GM21619 (cell line): Measurements from ENCODE around the gene MAPKAP1.

Experiments used
- ATAC-seq: cut with Tn5 transposase; IDR thresholded peaks from one replicate; pipeline ENCODE4 v1.9.1; 2021; ENCODE audit not compliant: unreplicated experiment

Gene MAPKAP1

DNA sequence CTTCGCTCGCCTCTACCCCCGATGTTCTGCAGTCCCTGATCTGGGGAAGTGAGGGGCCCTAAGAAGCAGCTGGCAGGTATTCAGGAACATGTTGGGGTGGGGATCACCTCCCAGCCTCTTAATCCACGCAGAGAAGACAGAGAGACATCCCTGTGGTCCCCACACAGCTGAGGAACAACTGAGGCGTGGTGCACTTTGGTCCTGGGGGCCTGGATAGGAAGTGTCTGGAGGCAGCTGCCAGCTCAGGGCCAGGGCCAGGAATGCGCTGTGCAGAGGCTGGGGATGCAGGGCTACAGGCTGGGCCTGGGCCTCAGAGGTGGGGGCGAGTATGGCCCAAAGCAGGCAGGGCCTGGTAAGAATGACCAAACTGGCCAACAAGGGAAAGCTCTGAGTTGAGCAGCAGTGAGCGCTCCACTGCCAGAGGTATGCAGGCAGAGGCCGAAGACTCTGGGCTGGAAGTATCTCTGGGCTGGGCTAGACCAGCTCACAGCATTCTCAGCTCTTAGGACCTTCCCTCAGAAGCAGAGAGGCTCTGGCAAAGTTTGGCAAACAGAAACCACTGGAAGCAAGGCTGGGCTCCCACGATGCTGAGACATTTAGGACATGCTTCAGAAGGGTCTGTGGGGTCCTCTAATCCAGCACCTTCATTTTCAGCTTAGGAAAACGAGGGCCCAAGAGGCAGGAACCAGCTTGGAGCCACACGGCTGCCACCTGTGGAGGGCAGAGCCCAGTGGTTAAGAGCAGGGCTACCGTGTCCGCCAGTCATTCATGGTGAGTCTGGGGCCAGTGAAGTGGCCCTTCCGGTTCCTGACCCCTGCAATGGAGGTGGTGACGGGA lies 271.0 kb downstream of the MAPKAP1 start:
- ATAC-seq = no peak

- ATAC-seq = no peak
Observed at GRCh38 chr9:125434986-125435775, 271.8 kb downstream of the MAPKAP1 start.

GRCh38 chr9:125433461-125434011 lies 273.5 kb downstream of the MAPKAP1 start:
- no peak for ATAC-seq

- ATAC-seq = no peak
Observed at GRCh38 chr9:125432715-125433385, 274.2 kb downstream of the MAPKAP1 start.

DNA sequence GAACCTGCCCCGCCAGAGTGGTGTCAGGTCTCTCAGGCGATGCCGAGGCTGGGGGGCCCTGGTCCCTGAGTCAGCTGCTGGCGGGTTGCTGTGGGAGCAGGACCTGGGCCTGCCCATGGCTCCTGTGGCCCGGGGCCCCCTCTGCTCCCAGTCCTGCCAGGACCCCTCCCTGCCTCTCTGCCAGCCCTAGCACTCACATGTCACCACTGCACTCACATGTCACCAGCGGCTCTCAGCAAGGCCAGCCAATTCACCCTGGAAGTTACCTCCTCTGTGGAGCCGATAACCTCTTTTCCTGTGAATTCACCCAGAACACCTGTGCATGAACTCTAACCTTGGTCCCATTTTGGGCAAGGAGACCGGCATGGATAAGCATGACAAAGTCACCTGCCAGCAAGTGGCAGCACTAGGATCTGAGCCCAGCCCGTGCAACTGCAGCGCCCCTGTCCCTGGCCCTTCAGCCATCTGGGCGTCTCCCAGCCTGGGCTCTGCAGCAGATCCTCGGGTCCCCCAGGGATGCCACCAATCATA lies 275.2 kb downstream of the MAPKAP1 start:
- ATAC-seq = no peak

DNA sequence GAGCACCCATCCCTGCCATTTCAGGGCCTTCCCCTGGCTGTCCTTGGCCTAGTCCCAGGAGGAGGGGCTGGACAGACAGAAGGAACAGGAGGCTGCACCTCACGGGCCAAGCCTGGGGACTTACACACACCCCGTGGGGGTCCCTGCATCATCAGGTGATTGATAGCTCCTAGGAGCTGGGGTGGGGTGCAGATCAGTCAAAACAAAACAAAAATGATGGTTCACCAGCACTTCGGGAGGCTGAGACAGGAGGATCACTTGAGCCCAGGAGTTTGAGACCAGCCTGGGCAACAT lies 276.0 kb downstream of the MAPKAP1 start:
- no peak for ATAC-seq

DNA sequence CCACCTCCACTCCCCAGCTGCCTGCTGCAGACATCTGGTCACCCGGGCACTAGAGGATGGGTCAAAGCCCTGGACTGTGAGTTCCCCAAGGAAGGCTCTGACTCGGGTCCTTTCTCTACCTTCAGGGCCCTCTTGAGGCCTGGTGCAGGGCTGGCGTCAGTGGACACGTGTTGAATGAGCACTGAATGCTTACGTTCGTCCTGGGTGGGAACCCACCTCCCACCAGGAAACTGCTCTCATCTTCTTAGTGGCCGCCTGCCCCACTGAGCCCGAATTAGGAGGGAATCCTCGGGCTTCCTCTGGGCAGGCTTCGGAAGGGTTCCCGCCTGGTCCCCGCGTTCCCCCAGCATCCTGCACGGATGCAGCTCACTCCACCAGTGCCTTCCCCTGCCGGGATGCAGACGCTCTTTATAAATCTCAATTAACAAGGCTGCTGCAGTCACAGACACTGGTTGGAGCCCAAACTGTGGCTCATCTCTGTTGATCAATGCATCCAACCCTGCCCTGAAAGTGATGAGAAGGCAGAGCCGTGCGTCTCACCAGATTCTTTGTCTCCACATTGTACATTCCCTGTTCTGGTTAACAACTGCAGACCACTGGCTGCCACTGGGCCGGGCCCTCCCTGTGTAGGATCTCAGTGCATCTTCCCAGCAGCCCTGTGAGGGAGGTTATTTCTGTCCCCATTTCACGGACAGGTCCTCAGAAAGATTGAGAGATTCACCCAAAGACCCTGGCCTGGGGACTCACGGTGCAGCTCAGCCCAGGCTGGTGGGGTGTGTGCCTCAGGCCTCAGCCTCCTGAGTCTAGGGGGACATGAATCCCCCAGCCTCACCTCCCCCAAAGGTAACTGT lies 276.6 kb downstream of the MAPKAP1 start:
- no peak for ATAC-seq

GRCh38 chr9:125429476-125430160 lies 277.4 kb downstream of the MAPKAP1 start:
- ATAC-seq = no peak

DNA sequence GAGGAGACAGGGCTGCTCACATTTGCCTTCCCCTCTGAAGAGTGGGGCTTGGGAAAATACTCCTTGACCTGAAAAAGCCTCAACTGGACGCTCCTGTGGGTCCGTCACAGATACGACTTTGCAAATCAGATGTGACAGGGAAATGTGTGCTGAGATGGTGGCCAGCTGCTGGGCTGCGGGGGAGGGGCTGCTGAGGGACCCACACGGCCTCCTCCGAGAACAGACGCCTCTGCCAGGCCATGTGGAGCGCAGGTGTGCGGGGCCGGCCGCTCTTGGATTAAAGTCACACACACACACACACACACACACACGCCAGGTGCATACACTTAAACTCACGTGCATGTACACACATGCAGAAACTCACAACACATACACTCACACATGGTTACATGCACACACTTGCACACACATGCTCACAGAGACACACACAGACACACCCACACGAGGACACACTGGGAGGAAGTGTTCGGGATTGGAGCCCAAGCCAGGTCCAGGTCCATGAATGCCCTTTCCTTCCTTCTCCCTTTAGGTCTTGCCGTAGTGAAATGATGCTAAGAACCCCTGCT lies 278.0 kb downstream of the MAPKAP1 start:
- ATAC-seq = no peak

- ATAC-seq = no peak
Observed at GRCh38 chr9:125428060-125428901, 278.7 kb downstream of the MAPKAP1 start.

GRCh38 chr9:125427556-125427955 lies 279.5 kb downstream of the MAPKAP1 start:
- ATAC-seq = no peak

DNA sequence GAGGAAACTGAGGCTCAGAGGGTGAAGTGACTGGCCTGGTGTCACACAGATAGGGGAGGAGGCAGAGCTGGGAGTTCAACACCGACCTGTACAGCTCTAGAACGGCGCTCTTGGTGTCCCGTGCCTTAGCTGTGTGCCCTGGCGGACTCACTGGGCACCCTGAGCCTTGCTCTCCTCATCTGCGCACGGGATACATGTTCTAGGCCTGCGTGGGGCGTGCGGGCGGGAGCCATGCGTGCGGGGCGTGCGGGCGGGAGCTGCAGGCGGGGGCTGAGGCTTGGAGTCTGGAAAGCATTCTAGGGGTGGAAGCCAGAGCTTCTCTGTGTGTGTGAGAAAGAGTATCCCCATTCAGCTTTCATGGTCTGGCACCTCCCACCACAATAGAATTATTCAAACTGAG lies 280.1 kb downstream of the MAPKAP1 start:
- no peak for ATAC-seq

DNA sequence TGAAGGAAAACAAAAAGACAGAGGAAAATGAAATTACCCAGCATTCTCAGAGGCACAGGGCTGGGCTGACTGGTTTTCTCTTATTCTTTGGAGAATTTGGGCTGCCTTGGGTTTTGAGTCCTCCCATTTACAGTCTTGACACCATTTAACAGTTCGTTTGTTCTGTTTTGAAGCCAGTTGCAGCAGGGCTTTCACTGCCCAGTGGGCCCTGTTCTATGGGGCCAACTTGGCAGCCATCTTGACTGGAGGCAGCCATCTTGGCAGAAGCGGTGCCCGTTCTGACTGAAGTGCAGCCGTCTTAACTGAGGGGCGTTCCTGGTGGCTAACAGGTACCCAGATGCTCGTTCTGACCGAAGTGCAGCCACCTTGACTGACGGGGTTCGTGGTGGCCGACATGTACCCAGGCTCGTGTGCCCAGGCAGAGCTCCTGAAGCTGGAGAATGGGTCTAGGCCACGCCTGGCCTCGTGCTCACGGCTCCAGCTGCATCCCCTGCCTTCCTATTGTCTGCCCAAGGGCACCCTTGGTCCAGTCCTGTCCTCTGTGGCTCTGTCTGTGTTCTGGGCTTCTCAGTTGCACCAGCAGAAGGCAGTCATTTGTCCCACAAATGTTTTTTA lies 281.0 kb downstream of the MAPKAP1 start:
- ATAC-seq = no peak

DNA sequence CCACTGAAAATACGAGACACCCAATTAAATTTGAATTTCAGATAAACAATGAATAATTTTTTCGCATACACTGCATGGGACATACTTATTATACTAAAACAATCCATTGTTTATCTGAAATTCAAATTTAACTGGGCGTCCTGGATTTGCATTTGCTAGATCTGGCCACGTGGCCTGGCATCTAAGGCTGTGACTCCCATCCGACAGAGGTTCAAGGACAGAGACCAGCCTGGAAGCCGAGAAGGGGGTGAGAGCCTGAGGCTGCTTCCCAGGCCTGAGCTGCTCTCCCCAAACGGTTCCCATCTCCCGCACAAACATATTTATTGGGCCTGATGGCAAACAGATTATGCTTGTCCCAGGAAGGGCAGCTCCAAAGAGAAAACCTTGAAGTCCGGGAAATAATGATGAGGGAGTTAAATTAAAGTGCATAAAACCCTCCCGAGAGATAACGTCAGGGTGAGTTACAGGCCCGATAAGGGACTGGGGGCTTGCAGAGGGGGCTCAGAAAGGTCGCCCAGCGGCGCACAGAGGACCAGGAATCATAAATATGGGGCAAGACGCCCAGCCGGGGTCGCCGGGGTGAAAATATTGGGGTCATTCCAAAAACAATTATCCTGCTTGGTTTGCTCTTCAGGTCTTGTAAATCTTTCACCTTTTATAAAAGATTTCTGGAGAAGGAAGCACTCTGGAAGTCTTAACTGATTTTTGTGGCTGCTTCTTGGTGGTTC lies 281.7 kb downstream of the MAPKAP1 start:
- no peak for ATAC-seq

DNA sequence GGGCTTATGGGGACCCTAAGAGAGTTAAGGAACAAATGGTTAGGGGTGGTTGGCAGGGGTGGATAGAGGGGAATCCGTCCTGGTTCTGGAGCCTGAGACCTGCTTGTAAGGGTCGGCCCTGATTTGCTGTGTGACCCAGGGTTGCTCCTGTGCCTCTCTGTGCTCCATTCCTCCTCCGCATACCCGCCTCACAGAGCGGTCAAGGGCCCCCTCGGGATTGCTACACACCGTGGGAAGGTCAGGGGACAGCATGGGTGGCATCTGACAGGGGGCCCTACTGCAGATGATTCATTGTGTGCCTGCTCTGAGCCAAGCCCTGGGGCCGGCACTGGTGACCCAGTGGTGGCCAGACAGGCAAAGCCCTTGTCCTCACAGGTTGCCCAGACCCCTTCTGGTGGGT lies 283.0 kb downstream of the MAPKAP1 start:
- ATAC-seq = no peak

GRCh38 chr9:125422853-125423252 lies 284.2 kb downstream of the MAPKAP1 start:
- ATAC-seq = no peak

- no peak for ATAC-seq
Observed at GRCh38 chr9:125421591-125422181, 285.3 kb downstream of the MAPKAP1 start.
